ENCODE measurements around the gene MAP2K5. TPM values are rescaled to one million over a fixed set of nuclear protein-coding genes. Genes with fewer than 3 reads are reported as not detected.

Gene MAP2K5
- total RNA-seq, 1 donor from 2014 or later, result 29.8 TPM

DNA sequence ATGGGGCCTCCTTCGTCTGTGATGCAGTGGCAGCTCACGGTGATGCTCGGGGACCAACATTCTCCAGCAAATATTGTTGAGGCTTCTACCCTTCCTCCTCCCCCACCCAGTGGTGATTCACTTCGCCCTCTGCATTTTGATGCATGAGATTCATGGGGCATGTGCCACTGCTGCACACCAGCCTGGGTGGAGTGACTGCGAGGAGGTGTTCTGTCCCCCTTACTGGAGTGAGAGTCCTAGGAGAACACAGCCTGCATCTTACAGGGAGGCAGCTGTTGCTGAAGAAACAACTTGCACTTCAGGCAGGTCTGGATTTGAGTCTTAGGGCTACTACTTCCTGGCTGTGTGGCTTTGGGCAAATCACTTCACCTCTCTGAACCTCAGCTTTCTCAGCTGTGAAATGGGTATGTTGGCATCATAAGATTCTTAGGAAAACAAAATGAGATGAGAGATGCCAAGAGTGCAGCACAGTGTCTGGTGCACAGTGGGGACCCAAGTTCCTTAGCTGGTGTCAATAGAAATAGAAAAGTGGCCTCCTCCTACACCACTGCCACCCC lies 272.6 kb downstream of the MAP2K5 start:
- H3K27me3 Mint-ChIP-seq (ENCODE audit: low read depth), result peaks cover 74% of the 10 kb centered on the region
- peaks cover 3% of the 10 kb centered on the region for H3K36me3 Mint-ChIP-seq
- TF ChIP-seq, protein P1, sequence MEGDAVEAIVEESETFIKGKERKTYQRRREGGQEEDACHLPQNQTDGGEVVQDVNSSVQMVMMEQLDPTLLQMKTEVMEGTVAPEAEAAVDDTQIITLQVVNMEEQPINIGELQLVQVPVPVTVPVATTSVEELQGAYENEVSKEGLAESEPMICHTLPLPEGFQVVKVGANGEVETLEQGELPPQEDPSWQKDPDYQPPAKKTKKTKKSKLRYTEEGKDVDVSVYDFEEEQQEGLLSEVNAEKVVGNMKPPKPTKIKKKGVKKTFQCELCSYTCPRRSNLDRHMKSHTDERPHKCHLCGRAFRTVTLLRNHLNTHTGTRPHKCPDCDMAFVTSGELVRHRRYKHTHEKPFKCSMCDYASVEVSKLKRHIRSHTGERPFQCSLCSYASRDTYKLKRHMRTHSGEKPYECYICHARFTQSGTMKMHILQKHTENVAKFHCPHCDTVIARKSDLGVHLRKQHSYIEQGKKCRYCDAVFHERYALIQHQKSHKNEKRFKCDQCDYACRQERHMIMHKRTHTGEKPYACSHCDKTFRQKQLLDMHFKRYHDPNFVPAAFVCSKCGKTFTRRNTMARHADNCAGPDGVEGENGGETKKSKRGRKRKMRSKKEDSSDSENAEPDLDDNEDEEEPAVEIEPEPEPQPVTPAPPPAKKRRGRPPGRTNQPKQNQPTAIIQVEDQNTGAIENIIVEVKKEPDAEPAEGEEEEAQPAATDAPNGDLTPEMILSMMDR (IDR thresholded peaks at IDR 0.05; ENCODE audit: unreplicated experiment), result no peak
- H3K4me3 Mint-ChIP-seq, result no peak overlapping the region
- no peak for DNase-seq (ENCODE audit: low spot score in 2 of 2, unreplicated experiment in 2 of 2)
- H3K27ac Mint-ChIP-seq, result no peak overlapping the region
- H3K4me1 Mint-ChIP-seq, result peaks cover 6% of the 10 kb centered on the region
- peaks cover 16% of the 10 kb centered on the region for H3K9me3 Mint-ChIP-seq

DNA sequence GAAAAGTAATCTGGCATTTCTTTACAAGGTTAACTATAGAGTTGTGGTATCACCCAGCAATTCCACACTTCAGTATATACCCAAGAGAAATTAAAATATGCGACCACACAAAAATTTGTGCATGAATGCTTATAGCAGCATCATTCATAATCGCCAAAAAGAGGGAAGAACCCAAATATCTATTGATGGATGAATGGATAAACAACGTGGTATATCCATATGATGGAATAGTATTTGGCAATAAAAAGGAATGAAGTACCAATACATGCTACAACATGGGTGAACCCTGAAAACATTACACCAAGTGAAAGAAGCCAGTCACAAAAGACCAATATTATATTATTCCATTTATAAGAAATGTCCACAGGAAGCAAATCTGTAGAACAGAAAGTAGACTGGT lies 274.2 kb downstream of the MAP2K5 start:
- TF ChIP-seq, protein P1 (IDR thresholded peaks at IDR 0.05; ENCODE audit: unreplicated experiment), result no peak
- Mint-ChIP-seq H3K27ac (no peak overlapping the region), H3K4me1 (peaks cover 9% of the 10 kb centered on the region), H3K9me3 (peaks cover 16% of the 10 kb centered on the region), H3K27me3 (ENCODE audit: low read depth) (peaks cover 84% of the 10 kb centered on the region), H3K4me3 (no peak overlapping the region), H3K36me3 (peaks cover 3% of the 10 kb centered on the region)
- no peak for DNase-seq (ENCODE audit: low spot score in 2 of 2, unreplicated experiment in 2 of 2)

DNA sequence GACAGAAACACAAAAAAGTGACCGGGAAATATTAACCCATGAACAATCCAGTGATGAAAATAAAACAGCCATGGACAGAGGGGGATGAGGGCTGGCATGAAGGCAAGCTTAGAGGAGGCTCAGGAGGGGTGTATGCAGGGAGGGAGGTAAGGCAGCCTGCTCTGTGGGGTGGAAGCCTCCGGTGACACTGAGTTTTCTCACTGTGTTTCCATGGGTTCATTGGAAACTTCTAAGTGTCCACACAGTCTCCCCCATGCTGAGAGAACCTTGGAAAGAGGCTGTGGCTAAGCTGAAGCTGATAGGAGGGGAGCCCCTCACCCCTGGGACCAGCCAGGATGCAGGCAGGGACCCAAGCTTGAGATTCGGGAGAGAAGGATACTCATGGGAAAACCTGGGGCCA lies 276.0 kb downstream of the MAP2K5 start:
- H3K36me3 Mint-ChIP-seq, result peaks cover 3% of the 10 kb centered on the region
- peaks cover 16% of the 10 kb centered on the region for H3K9me3 Mint-ChIP-seq
- TF ChIP-seq, protein P1 (IDR thresholded peaks at IDR 0.05; ENCODE audit: unreplicated experiment), result no peak
- no peak overlapping the region for H3K4me3 Mint-ChIP-seq
- H3K27me3 Mint-ChIP-seq (ENCODE audit: low read depth), result peaks cover 81% of the 10 kb centered on the region
- H3K4me1 Mint-ChIP-seq, result peaks cover 9% of the 10 kb centered on the region
- no peak overlapping the region for H3K27ac Mint-ChIP-seq
- no peak for DNase-seq (ENCODE audit: low spot score in 2 of 2, unreplicated experiment in 2 of 2)

DNA sequence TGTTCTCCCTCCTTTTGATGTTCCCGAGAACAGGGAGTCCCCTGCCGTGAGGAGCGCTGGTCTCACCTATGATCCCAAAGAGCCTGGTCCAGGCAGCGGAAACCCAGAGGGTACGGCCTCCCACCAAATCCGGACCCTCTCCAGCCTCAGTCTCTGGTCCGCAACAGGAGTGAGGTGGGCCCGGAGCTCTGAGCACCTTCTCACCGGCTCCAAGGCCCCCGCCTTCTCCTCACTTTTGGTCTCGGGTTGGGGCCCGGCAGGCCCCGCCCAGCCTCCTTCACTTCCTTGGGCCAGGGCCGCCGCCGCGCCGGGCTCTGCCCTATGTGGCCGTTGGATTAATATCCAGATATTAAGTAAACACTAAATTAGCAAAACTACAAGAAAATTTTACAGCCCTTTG lies 277.1 kb downstream of the MAP2K5 start:
- no peak overlapping the region for H3K27ac Mint-ChIP-seq
- no peak for DNase-seq (ENCODE audit: low spot score in 2 of 2, unreplicated experiment in 2 of 2)
- H3K4me1 Mint-ChIP-seq, result peaks cover 17% of the 10 kb centered on the region
- TF ChIP-seq, protein P1 (IDR thresholded peaks at IDR 0.05; ENCODE audit: unreplicated experiment), result no peak
- H3K9me3 Mint-ChIP-seq, result peaks cover 16% of the 10 kb centered on the region
- H3K36me3 Mint-ChIP-seq, result peaks cover 3% of the 10 kb centered on the region
- H3K4me3 Mint-ChIP-seq, result no peak overlapping the region
- peaks cover 92% of the 10 kb centered on the region for H3K27me3 Mint-ChIP-seq (ENCODE audit: low read depth)

DNA sequence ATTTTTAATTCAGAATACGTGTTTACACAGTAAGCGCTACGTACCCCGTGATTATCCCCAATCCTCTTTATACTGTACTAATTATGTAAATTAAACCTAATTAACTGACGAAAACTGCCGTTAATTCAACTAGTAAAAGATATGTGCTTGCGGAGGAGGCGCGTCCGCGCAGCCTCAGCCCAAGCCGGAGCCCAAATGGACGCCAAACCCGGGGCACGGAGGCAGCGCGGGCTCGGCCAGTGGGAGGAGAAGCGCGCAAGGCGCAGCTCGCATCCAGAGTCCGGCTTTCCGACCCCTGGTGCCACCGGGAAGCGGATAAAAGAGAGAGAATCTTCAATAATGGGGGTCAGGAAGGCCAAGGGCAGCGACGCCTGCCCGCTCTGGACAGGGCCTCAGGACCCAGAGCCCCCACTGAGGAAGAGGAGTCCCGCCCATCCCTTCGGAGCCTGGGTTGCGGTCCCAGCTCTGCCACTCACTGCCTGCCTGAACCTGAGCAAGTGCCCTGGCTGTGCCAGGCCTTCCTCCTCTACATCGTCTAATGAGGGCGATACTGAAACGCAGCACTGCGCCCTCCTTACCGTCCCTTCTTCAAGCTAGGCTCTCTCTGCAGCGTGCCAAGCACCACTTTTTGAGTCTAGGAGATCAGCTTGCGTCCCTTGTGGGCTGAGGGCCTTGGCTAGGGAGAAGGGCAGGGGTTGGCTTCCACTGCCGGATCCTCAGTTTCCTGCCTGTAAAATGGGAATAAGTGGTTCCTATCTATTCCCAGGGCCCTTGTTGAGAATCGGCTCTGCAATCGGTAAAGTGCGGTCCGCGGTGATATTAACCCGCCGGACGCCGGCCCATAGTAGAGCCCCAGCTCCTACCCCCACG lies 277.9 kb downstream of the MAP2K5 start:
- TF ChIP-seq, protein P1 (IDR thresholded peaks at IDR 0.05; ENCODE audit: unreplicated experiment), result no peak
- Mint-ChIP-seq H3K27me3 (ENCODE audit: low read depth) (peaks cover 94% of the 10 kb centered on the region), H3K36me3 (peaks cover 3% of the 10 kb centered on the region), H3K4me1 (peaks cover 17% of the 10 kb centered on the region), H3K4me3 (no peak overlapping the region), H3K27ac (no peak overlapping the region), H3K9me3 (peaks cover 16% of the 10 kb centered on the region)
- no peak for DNase-seq (ENCODE audit: low spot score in 2 of 2, unreplicated experiment in 2 of 2)
